Measurements from ENCODE around the gene TAPT1. TPM values are rescaled to one million over a fixed set of nuclear protein-coding genes. Genes with fewer than 3 reads are reported as not detected.

Gene TAPT1
- total RNA-seq, 1 donor from 2014 or later, result 35.0 TPM

- H3K9me3 Mint-ChIP-seq, result no peaks in the 10 kb centered on the region
- intact Hi-C loops (cut with micrococcal nuclease), result no loop called here
- no peak for TF ChIP-seq CTCF (IDR thresholded peaks at IDR 0.05)
- peaks cover 5% of the 10 kb centered on the region for H3K27me3 Mint-ChIP-seq
- no peak overlapping the region for H3K4me3 Mint-ChIP-seq
- no peak overlapping the region for H3K27ac Mint-ChIP-seq
- ChIA-PET POLR2A (no interaction called here), CTCF (no interaction called here)
- no peak for DNase-seq
- no peak for ATAC-seq (ENCODE audit: low read depth)
- no peaks in the 10 kb centered on the region for H3K36me3 Mint-ChIP-seq (ENCODE audit: low read depth)
- no peaks in the 10 kb centered on the region for H3K4me1 Mint-ChIP-seq
Observed at GRCh38 chr4:16116493-16116990, 109.7 kb downstream of the TAPT1 start.

DNA sequence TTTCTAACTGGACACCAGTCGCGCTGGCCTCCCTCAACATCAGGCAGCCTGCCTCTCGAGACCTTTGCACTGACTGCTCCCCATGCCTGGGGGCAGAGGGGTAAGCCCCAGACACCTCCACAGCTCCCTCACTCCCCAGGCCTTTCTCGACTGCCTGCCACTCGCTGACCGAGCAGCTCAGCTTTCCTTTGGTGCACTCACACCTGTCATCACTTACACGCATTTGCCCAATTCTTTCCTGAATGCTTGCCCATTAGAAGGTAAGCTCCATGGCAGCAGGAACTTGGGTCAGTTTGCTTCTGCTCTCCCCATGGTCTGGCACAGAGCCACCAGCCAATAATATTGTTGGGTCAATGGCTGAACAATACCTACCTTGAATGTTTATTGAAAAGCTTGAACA lies 110.3 kb downstream of the TAPT1 start:
- no peak overlapping the region for H3K4me3 Mint-ChIP-seq
- intact Hi-C loops (cut with micrococcal nuclease), result no loop called here

GRCh38 chr4:16114546-16114945 lies 111.7 kb downstream of the TAPT1 start:
- CTCF ChIA-PET, result no interaction called here
- ATAC-seq (ENCODE audit: low read depth), result no peak
- H3K27ac Mint-ChIP-seq, result no peak overlapping the region

More for the DNA sequence above, 110.3 kb downstream of the TAPT1 start:
- H3K36me3 Mint-ChIP-seq (ENCODE audit: low read depth), result no peaks in the 10 kb centered on the region
- no peak overlapping the region for H3K27ac Mint-ChIP-seq
- DNase-seq (no peak), ATAC-seq (ENCODE audit: low read depth) (no peak)
- ChIA-PET POLR2A (no interaction called here), CTCF (no interaction called here)
- no peak for TF ChIP-seq CTCF (IDR thresholded peaks at IDR 0.05)
- no peaks in the 10 kb centered on the region for H3K9me3 Mint-ChIP-seq
- H3K4me1 Mint-ChIP-seq, result no peaks in the 10 kb centered on the region
- peaks cover 5% of the 10 kb centered on the region for H3K27me3 Mint-ChIP-seq

GRCh38 chr4:16113741-16114140 lies 112.5 kb downstream of the TAPT1 start:
- intact Hi-C loops (cut with micrococcal nuclease), result no loop called here
- Mint-ChIP-seq H3K4me3 (no peak overlapping the region), H3K27ac (no peak overlapping the region), H3K4me1 (no peaks in the 10 kb centered on the region), H3K27me3 (peaks cover 5% of the 10 kb centered on the region), H3K9me3 (no peaks in the 10 kb centered on the region), H3K36me3 (ENCODE audit: low read depth) (no peaks in the 10 kb centered on the region)
- ChIA-PET POLR2A (no interaction called here), CTCF (no interaction called here)
- ATAC-seq (ENCODE audit: low read depth) (no peak), DNase-seq (no peak)
- TF ChIP-seq CTCF (IDR thresholded peaks at IDR 0.05), result no peak

More at GRCh38 chr4:16114546-16114945, 111.7 kb downstream of the TAPT1 start:
- Mint-ChIP-seq H3K4me1 (no peaks in the 10 kb centered on the region), H3K4me3 (no peak overlapping the region), H3K27me3 (peaks cover 5% of the 10 kb centered on the region), H3K36me3 (ENCODE audit: low read depth) (no peaks in the 10 kb centered on the region), H3K9me3 (no peaks in the 10 kb centered on the region)
- POLR2A ChIA-PET, result no interaction called here
- intact Hi-C loops (cut with micrococcal nuclease), result no loop called here
- TF ChIP-seq CTCF (IDR thresholded peaks at IDR 0.05), result no peak
- no peak for DNase-seq

DNA sequence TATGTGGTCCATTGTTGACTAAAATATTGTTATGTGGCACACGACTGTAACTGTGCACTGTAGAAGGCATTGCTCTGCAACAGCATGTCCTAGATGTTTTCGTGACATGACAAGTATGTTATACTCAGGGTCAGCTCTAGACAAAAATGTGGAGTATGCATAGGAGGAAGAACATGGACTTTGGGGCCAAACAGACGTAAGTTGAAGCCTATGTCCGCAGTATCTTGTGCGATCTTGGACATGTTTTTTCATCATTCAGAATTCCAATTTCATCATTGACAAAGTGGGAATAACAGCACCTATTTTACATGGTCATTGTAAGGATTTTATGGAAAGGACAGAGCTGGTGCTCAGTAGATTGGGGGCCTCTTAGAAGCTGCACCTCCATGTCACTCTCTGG lies 114.7 kb downstream of the TAPT1 start:
- Mint-ChIP-seq H3K27ac (no peak overlapping the region), H3K9me3 (no peaks in the 10 kb centered on the region), H3K36me3 (ENCODE audit: low read depth) (no peaks in the 10 kb centered on the region), H3K4me1 (no peaks in the 10 kb centered on the region), H3K27me3 (peaks cover 8% of the 10 kb centered on the region), H3K4me3 (no peak overlapping the region)
- intact Hi-C loops (cut with micrococcal nuclease), result no loop called here
- ChIA-PET POLR2A (no interaction called here), CTCF (no interaction called here)
- DNase-seq (no peak), ATAC-seq (ENCODE audit: low read depth) (no peak)
- no peak for TF ChIP-seq CTCF (IDR thresholded peaks at IDR 0.05)
